GM19438 (cell line): Measurements from ENCODE around the gene MYO1F.
"Not testable (repeated sequence)": the region's sequence is repeated elsewhere in the genome, so short reads cannot be mapped to it uniquely, and the experiment has no call there.

Experiments
- ATAC-seq: cut with Tn5 transposase; IDR thresholded peaks from one replicate; pipeline ENCODE4 v1.9.1; 2021; ENCODE audit warnings: low read depth; ENCODE audit not compliant: unreplicated experiment

The MYO1F gene

GRCh38 chr19:8525401-8525684, 51.9 kb downstream of the MYO1F start:
- no peak for ATAC-seq

- ATAC-seq, result no peak
These were observed 57.9 kb downstream of the MYO1F start for GRCh38 chr19:8519388-8519787.

- ATAC-seq, result no peak
These were observed 58.7 kb downstream of the MYO1F start for GRCh38 chr19:8518536-8518935.

GRCh38 chr19:8517551-8518442, 59.4 kb downstream of the MYO1F start:
- ATAC-seq, result no peak

- ATAC-seq, result no peak
These were observed 61.9 kb downstream of the MYO1F start for GRCh38 chr19:8515317-8515716.

- ATAC-seq, result not testable (repeated sequence)
These were observed 62.7 kb downstream of the MYO1F start for GRCh38 chr19:8514505-8515009.

- peak; percentile 88 for ATAC-seq
These were observed 63.3 kb downstream of the MYO1F start, which contains the start of gene ZNF414 for GRCh38 chr19:8513687-8514504. ZNF414 (minus strand) TSS chr19:8514167; CDS start chr19:8514046, 121 bp downstream.

GRCh38 chr19:8513036-8513686, 64.1 kb downstream of the MYO1F start:
- no peak for ATAC-seq

- no peak for ATAC-seq
These were observed 64.9 kb downstream of the MYO1F start for GRCh38 chr19:8512115-8512967.

GRCh38 chr19:8511573-8512101, 65.6 kb downstream of the MYO1F start:
- ATAC-seq, result no peak

GRCh38 chr19:8510589-8511115, 66.6 kb downstream of the MYO1F start:
- no peak for ATAC-seq

GRCh38 chr19:8506402-8506957, 70.8 kb downstream of the MYO1F start:
- no peak for ATAC-seq

- peak; percentile 52 for ATAC-seq
These were observed 71.4 kb downstream of the MYO1F start for GRCh38 chr19:8505680-8506401.

GRCh38 chr19:8504919-8505318, 72.3 kb downstream of the MYO1F start:
- ATAC-seq, result no peak

GRCh38 chr19:8504171-8504570, 73.1 kb downstream of the MYO1F start:
- no peak for ATAC-seq

- ATAC-seq, result no peak
These were observed 73.7 kb downstream of the MYO1F start for GRCh38 chr19:8503510-8503909.

GRCh38 chr19:8501981-8502380, 75.3 kb downstream of the MYO1F start:
- no peak for ATAC-seq

GRCh38 chr19:8501516-8501915, 75.7 kb downstream of the MYO1F start:
- ATAC-seq, result no peak

GRCh38 chr19:8500158-8500557, 77.1 kb downstream of the MYO1F start:
- ATAC-seq, result no peak
